GM12878 (cell line): ENCODE data around the gene KLC3. TPM values are rescaled to one million over a fixed set of nuclear protein-coding genes. Genes with fewer than 3 reads are reported as not detected.

Experiments
- ATAC-seq: fragments of 200-7000 bp; cut with Tn5 transposase; 3 replicates; pipeline ENCODE4 v1.9.1; 2020; ENCODE audit warnings: mild to moderate bottlenecking, moderate library complexity
- BruUV-seq: library from RNA; stranded (reverse); fragments of 400-500 nt; replicated peaks from 2 replicates; lab custom pipeline; 2021; lab: Mats Ljungman, UMichigan
- CTCF ChIA-PET: fragments of 300-600 bp; sonication (Branson Sonifier 250); formaldehyde crosslinking; extraction: SDS; loops from one replicate; lab custom pipeline; 2021; ENCODE audit warnings: inconsistent platforms; lab: Yijun Ruan, JAX
- POLR2A ChIA-PET: fragments of 350-600 bp; formaldehyde crosslinking; extraction: SDS; loops from one replicate; lab custom pipeline; 2021; ENCODE audit warnings: inconsistent platforms; lab: Charles Lee
- RAD21 ChIA-PET: fragments of 300-600 bp; sonication (Branson Sonifier 250); formaldehyde crosslinking; loops from one replicate; lab custom pipeline; 2023; ENCODE audit warnings: antibody characterized with exemption; ENCODE audit not compliant: unreplicated experiment; lab: Charles Lee
- SMC1A ChIA-PET: fragments of 300-600 bp; sonication (Branson Sonifier 250); formaldehyde crosslinking; loops from one replicate; lab custom pipeline; 2023; ENCODE audit not compliant: unreplicated experiment, uncharacterized antibody; lab: Charles Lee
- DNase-seq: peaks from one replicate; pipeline ENCODE4 v3.0.0-alpha.2; 2011; ENCODE audit warnings: low read depth, low spot score
- FAIRE-seq: peaks from 3 replicates; lab custom pipeline; 2011; peaks lifted over from hg19 to GRCh38; lab: Jason Lieb, UNC
- H2AFZ ChIP-seq: 2 replicates; pipeline ENCODE4 v1.6.0; 2011; ENCODE audit warnings: low read depth, low read length, control low read depth; ENCODE audit not compliant: control insufficient read depth
- H3K27ac ChIP-seq: 2 replicates; pipeline ENCODE4 v1.5.1; 2011; ENCODE audit warnings: control low read depth; ENCODE audit not compliant: control insufficient read depth, insufficient read depth
- H3K27me3 ChIP-seq, 2 experiments: replicated peaks in 1 of 2; 2 replicates each; pipeline versions ENCODE4 v1.6.0 to v1.6.1; 2011; ENCODE audit warnings: low read length in 1 of 2; ENCODE audit not compliant: control insufficient read depth in 2 of 2, insufficient read depth in 2 of 2
- H3K36me3 ChIP-seq, 2 experiments: 2 replicates each; pipeline ENCODE4 v1.5.1; 2011; ENCODE audit warnings: low read length in 1 of 2; ENCODE audit not compliant: control insufficient read depth in 2 of 2, insufficient read depth in 2 of 2
- H3K4me1 ChIP-seq: 2 replicates; pipeline ENCODE4 v1.6.1; 2011; ENCODE audit warnings: mild to moderate bottlenecking, low read length, moderate library complexity, mixed read lengths; ENCODE audit not compliant: control insufficient read depth, insufficient read depth
- H3K4me2 ChIP-seq: 2 replicates; pipeline ENCODE4 v1.6.0; 2011; ENCODE audit warnings: control low read depth; ENCODE audit not compliant: control insufficient read depth, insufficient read depth
- H3K4me3 ChIP-seq: fragments of 200-600 bp; sonication (generic); 2 replicates; pipeline ENCODE4 v1.5.1; 2016
- H3K79me2 ChIP-seq: 2 replicates; pipeline ENCODE4 v1.6.0; 2011; ENCODE audit warnings: low read length; ENCODE audit not compliant: control insufficient read depth, insufficient read depth
- H3K9ac ChIP-seq: 2 replicates; pipeline ENCODE4 v1.8.0; 2011; ENCODE audit warnings: low read length, control low read depth, mixed read lengths; ENCODE audit not compliant: control insufficient read depth, insufficient read depth
- H3K9me3 ChIP-seq: replicated peaks from 3 replicates; pipeline ENCODE4 v1.5.1; 2011; ENCODE audit warnings: mild to moderate bottlenecking, low read length; ENCODE audit not compliant: control insufficient read depth, insufficient read depth
- H4K20me1 ChIP-seq: 2 replicates; pipeline ENCODE4 v1.6.0; 2011; ENCODE audit not compliant: control insufficient read depth, insufficient read depth
- MEF2B ChIP-seq: fragments of 450-650 bp; IDR thresholded peaks from 2 replicates; pipeline ENCODE4 v1.6.1; 2018; ENCODE audit warnings: mild to moderate bottlenecking, moderate library complexity; ENCODE audit not compliant: partially characterized antibody, poor library complexity, severe bottlenecking
- TCF7 ChIP-seq: IDR thresholded peaks from 2 replicates; pipeline ENCODE4 v1.6.1; 2014; ENCODE audit warnings: antibody characterized with exemption, borderline replicate concordance
- ZBTB11 ChIP-seq: fragments of 450-650 bp; formaldehyde crosslinking; IDR thresholded peaks from 2 replicates; pipeline ENCODE4 v1.5.0; 2022; ENCODE audit warnings: mild to moderate bottlenecking, missing genetic modification characterization
- WGBS: methylation state at CpG from one replicate; pipeline ENCODE4 v1.1.6; 2016; ENCODE audit warnings: low lambda C conversion rate; ENCODE audit not compliant: insufficient replicate concordance, insufficient coverage; ENCODE audit errors: missing lambda C conversion rate; 5-methylcytosine and 5-hydroxymethylcytosine counted together
- in situ Hi-C: fragments of 300-500 bp; cut with MboI; formaldehyde crosslinking; loops from 9 replicates; pipeline ENCODE4 v1.14.3; 2018; ENCODE audit warnings: mixed read lengths
- intact Hi-C: fragments of 100-400 bp; cut with micrococcal nuclease; formaldehyde crosslinking; loops from one replicate; pipeline ENCODE4 v1.14.2; 2022; ENCODE audit not compliant: unreplicated experiment
- polyA plus RNA-seq, 11 experiments: library from polyadenylated mRNA; depleted of rRNA in 4 of 11; unstranded in 6 of 11; stranded (reverse) in 5 of 11; fragments of >200 nt; fragmentation: Nextera tagmentation in 4 of 11; fragmentation: Illumina TruSeq in 1 of 11; extraction: Ambion mirVana in 4 of 11; extraction: Trizol in 1 of 11; gene quantifications; 1 replicate in 1 of 11; 2 replicates in 10 of 11; pipeline versions ENCODE4 v1.2.1 to v1.2.3, GENCODE V29; 2011 to 2016; ENCODE audit warnings: inconsistent platforms in 2 of 11, missing spikeins in 2 of 11, low read depth in 1 of 11
- total RNA-seq, 4 experiments: library from RNA; depleted of rRNA in 3 of 4; stranded (reverse); fragments of >200 nt in 3 of 4; fragmentation: Illumina TruSeq in 1 of 4; extraction: Trizol in 1 of 4; gene quantifications; 2 replicates each; pipeline versions ENCODE4 v1.2.1 to v1.2.3, GENCODE V29; 2013 to 2021

The KLC3 gene
- total and polyA plus RNA-seq, 10 of the 15 experiments (the other 5 are each of a cell fraction or from before 2014, with no cell fraction given): 0.03 to 0.38 (median 0.28) TPM; not detected in 5

- in situ Hi-C loops: no loop called here
- Histone ChIP-seq H3K9me3 (no peaks in the 10 kb centered on the region), H2AFZ (no peak overlapping the region), H3K4me3 (no peak overlapping the region), H3K4me2 (no peak overlapping the region), H4K20me1 (no peaks in the 10 kb centered on the region), H3K79me2 (no peaks in the 10 kb centered on the region), H3K27me3 (no peaks in the 10 kb centered on the region), H3K4me1 (no peaks in the 10 kb centered on the region), H3K27ac (no peak overlapping the region), H3K9ac (no peak overlapping the region), H3K36me3 (peaks cover 3 to 6% of the 10 kb centered on the region in 2 experiments)
- BruUV-seq: no TSS peak
- ChIA-PET RAD21 (no interaction called here), CTCF (no interaction called here), POLR2A (no interaction called here), SMC1A (no interaction called here)
- intact Hi-C loops: no loop called here
- ATAC-seq (no peak), FAIRE-seq (no peak), DNase-seq (no peak)
- TF ChIP-seq TCF7 (no peak), MEF2B (no peak), ZBTB11 (CRISPR knock-in tag) (no peak)
- WGBS: over 99% methylated on average over 9 of the region's 9 CpGs
Observed at GRCh38 chr19:45355910-45356309, 15.4 kb downstream of the KLC3 start.
